Dermis microvascular lymphatic vessel endothelial cell (primary cell): ENCODE results near the gene TCF15. TPM values are rescaled to one million over a fixed set of nuclear protein-coding genes. Genes with fewer than 3 reads are reported as not detected.

ENCODE experiments used
- DNase-seq, 2 donors: peaks; one replicate each; pipeline versions ENCODE4 v3.0.0 to v3.0.0-alpha.2; 2010; ENCODE audit warnings: low read depth in 2 of 2
- total RNA-seq: library from RNA; depleted of rRNA; stranded (reverse); fragments of >200 nt; gene quantifications from 2 replicates; pipeline ENCODE4 v1.2.1, GENCODE V29; 2014

The TCF15 gene
- total RNA-seq, 1 donor from 2014 or later: 0.77 TPM

- DNase-seq: no peak
Measured at GRCh38 chr20:556984-557383, 53.1 kb downstream of the TCF15 start.

- DNase-seq: no peak
Measured at GRCh38 chr20:555976-556385, 54.1 kb downstream of the TCF15 start.

Other genes starting within 250 kb of the TCF15 start
- gene TRIB3, start 229.5 kb downstream of the TCF15 start, total RNA-seq: 36.7 and 47.4 TPM in 2 replicates
- 53.7 and 80.9 TPM in 2 replicates for gene RBCK1, start 202.0 kb downstream of the TCF15 start, total RNA-seq
- 15.8 and 25.2 TPM in 2 replicates for gene TBC1D20, start 147.8 kb downstream of the TCF15 start, total RNA-seq
- gene CSNK2A1, start 66.5 kb downstream of the TCF15 start, total RNA-seq: 76.4 and 87.4 TPM in 2 replicates
- 22.3 and 23.0 TPM in 2 replicates for gene SRXN1, start 42.9 kb upstream of the TCF15 start, total RNA-seq
- not detected in 2 replicates for gene SCRT2, start 65.5 kb upstream of the TCF15 start, total RNA-seq
- gene SLC52A3, start 158.2 kb upstream of the TCF15 start, total RNA-seq: under 0.01 TPM in 1 of 2 replicates, not detected in the other
- 1.3 and 2.0 TPM in 2 replicates for gene FAM110A, start 223.4 kb upstream of the TCF15 start, total RNA-seq